Measurements from ENCODE around the gene CLEC20A. TPM values are rescaled to one million over a fixed set of nuclear protein-coding genes. Genes with fewer than 3 reads are reported as not detected.

The CLEC20A gene
- total and polyA plus RNA-seq, 9 of the 15 experiments (the other 6 are each of a cell fraction or from before 2014, with no cell fraction given): not detected

GRCh38 chr1:178513278-178513983 is 16.7 kb upstream of the CLEC20A start (continued):
- TF ChIP-seq ZNF398 (CRISPR knock-in tag; IDR thresholded peaks at IDR 0.05): no peak
- no peak for TF ChIP-seq SNRNP70 (optimal IDR thresholded peaks at IDR 0.05; ENCODE audit: low read depth, low read length)
- TF ChIP-seq GABPB2 (CRISPR knock-in tag; conservative IDR thresholded peaks at IDR 0.05): no peak
- TF ChIP-seq USF1 (CRISPR knock-in tag; IDR thresholded peaks at IDR 0.05): no peak
- 0 out of 2 replicates have a peak, but pooled peaks have one; percentile 35 for TF ChIP-seq ETV1 (tag; conservative IDR thresholded peaks at IDR 0.05; ENCODE audit: low read depth)
- TF ChIP-seq MCM3 (IDR thresholded peaks at IDR 0.05): no peak
- no peak for TF ChIP-seq KAT8 (IDR thresholded peaks at IDR 0.05; ENCODE audit: low read depth)
- peak in 2 of 3 experiments; percentile 23 to 30; a peak in 3 of 6 replicates for TF ChIP-seq CTCF (IDR thresholded peaks at IDR 0.05 in 2 of 3, conservative IDR thresholded peaks at IDR 0.05 in 1 of 3; ENCODE audit: insufficient read depth in 2 of 3, low read depth in 1 of 3, low read length in 3 of 3)
- TF ChIP-seq GABPA (tag; conservative IDR thresholded peaks at IDR 0.05; ENCODE audit: low read depth): peak; percentile 53
- TF ChIP-seq ZC3H8 (IDR thresholded peaks at IDR 0.05): no peak
- TF ChIP-seq ZNF354B (CRISPR knock-in tag; IDR thresholded peaks at IDR 0.05): no peak

Measured in K562 (cell line).